Measurements from ENCODE around the gene SAMD8.
"Not testable (repeated sequence)": the region's sequence is repeated elsewhere in the genome, so short reads cannot be mapped to it uniquely, and the experiment has no call there.

SAMD8 gene

GRCh38 chr10:75197066-75197465 is 85.6 kb downstream of the SAMD8 start:
- no peak for DNase-seq (ENCODE audit: extremely low read depth, low read depth)
- no peak for TF ChIP-seq CTCF (IDR thresholded peaks at IDR 0.05; ENCODE audit: low read depth, low read length, missing control alignments)
- no peak overlapping the region for H3K4me3 ChIP-seq (replicated peaks; ENCODE audit: low read depth, low read length)

- TF ChIP-seq CTCF (IDR thresholded peaks at IDR 0.05; ENCODE audit: low read depth, low read length, missing control alignments) = no peak
- no peak overlapping the region for H3K4me3 ChIP-seq (replicated peaks; ENCODE audit: low read depth, low read length)
- no peak for DNase-seq (ENCODE audit: extremely low read depth, low read depth)
These were observed 86.5 kb downstream of the SAMD8 start for GRCh38 chr10:75197906-75198305.

GRCh38 chr10:75199949-75200348 is 88.5 kb downstream of the SAMD8 start:
- H3K4me3 ChIP-seq (replicated peaks; ENCODE audit: low read depth, low read length); DNase-seq (ENCODE audit: extremely low read depth, low read depth): not testable (repeated sequence)

GRCh38 chr10:75201793-75202307 is 90.4 kb downstream of the SAMD8 start:
- no peak for DNase-seq (ENCODE audit: extremely low read depth, low read depth)
- H3K4me3 ChIP-seq (replicated peaks; ENCODE audit: low read depth, low read length) = no peak overlapping the region
- no peak for TF ChIP-seq CTCF (IDR thresholded peaks at IDR 0.05; ENCODE audit: low read depth, low read length, missing control alignments)

- DNase-seq (ENCODE audit: extremely low read depth, low read depth) = no peak
- H3K4me3 ChIP-seq (replicated peaks; ENCODE audit: low read depth, low read length) = no peak overlapping the region
- no peak for TF ChIP-seq CTCF (IDR thresholded peaks at IDR 0.05; ENCODE audit: low read depth, low read length, missing control alignments)
These were observed 91.0 kb downstream of the SAMD8 start for GRCh38 chr10:75202321-75203045.

- H3K4me3 ChIP-seq (replicated peaks; ENCODE audit: low read depth, low read length); DNase-seq (ENCODE audit: extremely low read depth, low read depth): not testable (repeated sequence)
These were observed 91.7 kb downstream of the SAMD8 start for GRCh38 chr10:75203046-75203620.

- H3K4me3 ChIP-seq (replicated peaks; ENCODE audit: low read depth, low read length) = no peak overlapping the region
- no peak for DNase-seq (ENCODE audit: extremely low read depth, low read depth)
- TF ChIP-seq CTCF (IDR thresholded peaks at IDR 0.05; ENCODE audit: low read depth, low read length, missing control alignments) = no peak
These were observed 92.3 kb downstream of the SAMD8 start for GRCh38 chr10:75203724-75204123.

- TF ChIP-seq CTCF (IDR thresholded peaks at IDR 0.05; ENCODE audit: low read depth, low read length, missing control alignments) = no peak
- DNase-seq (ENCODE audit: extremely low read depth, low read depth) = no peak
- no peak overlapping the region for H3K4me3 ChIP-seq (replicated peaks; ENCODE audit: low read depth, low read length)
These were observed 94.5 kb downstream of the SAMD8 start for GRCh38 chr10:75205908-75206307.

- DNase-seq (ENCODE audit: extremely low read depth, low read depth); H3K4me3 ChIP-seq (replicated peaks; ENCODE audit: low read depth, low read length): not testable (repeated sequence)
These were observed 95.2 kb downstream of the SAMD8 start for GRCh38 chr10:75206638-75207037.
